Neural progenitor cell (in vitro differentiated cells): ENCODE results near the gene SF3A1.

Experiments
- CTCF ChIP-seq: fragments of 200-600 bp; sonication (generic); IDR thresholded peaks from 2 replicates; pipeline ENCODE4 v1.5.1; 2017; ENCODE audit warnings: antibody characterized with exemption, mild to moderate bottlenecking
- EZH2 ChIP-seq: fragments of 200-600 bp; sonication (generic); IDR thresholded peaks from 2 replicates; pipeline ENCODE4 v1.6.1; 2017; ENCODE audit warnings: antibody characterized with exemption, mild to moderate bottlenecking, moderate library complexity
- EZH2phosphoT487 ChIP-seq: fragments of 200-600 bp; sonication (generic); IDR thresholded peaks from 2 replicates; pipeline ENCODE4 v1.6.1; 2017; ENCODE audit warnings: antibody characterized with exemption

- TF ChIP-seq CTCF (no peak), EZH2phosphoT487 (no peak), EZH2 (no peak)
Observed at GRCh38 chr22:30386608-30386959, 29.9 kb upstream of the SF3A1 start.
